HG03571 (cell line): ENCODE results near the gene PTTG1.

Source experiments
- ATAC-seq: cut with Tn5 transposase; IDR thresholded peaks from one replicate; pipeline ENCODE4 v1.9.1; 2021; ENCODE audit not compliant: unreplicated experiment

Gene PTTG1

GRCh38 chr5:160452795-160453194 is 31.1 kb downstream of the PTTG1 start:
- ATAC-seq: no peak

GRCh38 chr5:160453751-160454150 is 32.1 kb downstream of the PTTG1 start:
- no peak for ATAC-seq

DNA sequence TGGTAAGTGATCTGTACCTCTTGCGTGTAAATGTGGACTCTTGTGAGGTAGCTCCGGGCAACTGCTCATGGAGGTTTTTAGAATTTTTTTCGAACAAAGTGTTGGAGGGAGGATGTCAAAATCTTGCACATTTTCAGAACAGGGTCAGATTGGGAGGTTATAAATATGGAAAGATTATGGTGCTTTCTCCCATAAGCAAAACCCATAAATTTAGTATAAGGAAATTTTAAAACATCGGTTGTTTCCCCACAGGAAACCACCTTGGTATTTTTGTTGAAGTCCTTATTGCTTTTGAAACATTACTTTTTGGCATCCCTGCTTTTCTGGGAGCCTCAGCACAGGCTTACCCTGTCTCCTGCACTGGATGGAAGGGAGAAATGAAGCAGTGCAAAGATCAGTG is 33.9 kb downstream of the PTTG1 start:
- ATAC-seq: no peak

- ATAC-seq: no peak
Observed at GRCh38 chr5:160456480-160457177, 35.0 kb downstream of the PTTG1 start.

- no peak for ATAC-seq
Observed at GRCh38 chr5:160457252-160457651, 35.6 kb downstream of the PTTG1 start.

GRCh38 chr5:160458806-160459800 is 37.4 kb downstream of the PTTG1 start:
- peak; percentile 60 for ATAC-seq

DNA sequence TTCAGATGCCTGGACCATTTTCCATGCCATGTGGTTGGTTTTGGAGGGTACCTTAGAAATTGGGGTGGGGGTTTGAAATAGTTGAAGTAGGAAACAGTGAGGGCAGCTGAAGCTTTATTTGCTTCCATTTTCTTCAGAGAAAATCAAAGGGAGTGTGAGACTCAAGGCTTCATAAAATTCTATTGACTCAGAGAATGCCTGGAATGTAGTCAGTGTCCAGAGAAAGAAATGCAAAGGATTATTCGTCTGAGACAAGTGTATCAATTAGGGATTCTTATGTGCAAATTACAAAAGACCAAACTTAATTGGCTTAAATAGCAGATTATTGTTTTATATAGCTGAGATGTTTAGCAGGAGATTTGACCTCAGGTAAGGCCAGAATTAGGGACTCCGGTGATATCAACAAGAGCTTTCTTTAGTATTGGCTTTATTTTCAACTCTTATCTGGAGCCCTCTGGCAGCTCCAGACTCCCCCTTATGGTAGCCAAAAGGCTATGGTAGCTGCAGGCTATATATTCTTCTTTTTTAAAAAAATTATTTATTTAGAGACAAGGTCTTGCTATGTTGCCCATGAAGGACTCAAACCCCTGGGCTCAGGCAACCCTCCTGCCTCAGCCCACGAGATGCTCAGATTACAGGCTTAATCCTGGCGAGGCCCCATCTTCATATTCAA is 38.9 kb downstream of the PTTG1 start:
- no peak for ATAC-seq

DNA sequence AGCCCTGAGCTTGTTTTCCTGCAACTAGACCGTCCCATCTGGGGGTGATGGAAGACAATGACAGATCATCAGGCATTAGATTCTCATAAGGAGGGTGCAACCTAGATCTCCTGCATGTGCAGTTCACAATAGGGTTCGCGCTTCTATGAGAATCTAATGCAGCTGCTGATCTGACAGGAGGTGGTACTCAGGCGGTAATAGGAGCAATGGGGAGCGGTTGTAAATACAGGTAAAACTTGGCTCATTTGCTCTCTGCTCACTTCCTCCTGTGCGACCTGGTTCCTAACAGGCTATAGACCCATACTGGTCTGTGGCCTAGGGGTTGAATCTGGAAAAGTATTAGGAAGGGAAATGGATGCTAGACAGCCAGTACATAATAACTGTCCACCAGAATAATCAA is 39.7 kb downstream of the PTTG1 start:
- no peak for ATAC-seq

DNA sequence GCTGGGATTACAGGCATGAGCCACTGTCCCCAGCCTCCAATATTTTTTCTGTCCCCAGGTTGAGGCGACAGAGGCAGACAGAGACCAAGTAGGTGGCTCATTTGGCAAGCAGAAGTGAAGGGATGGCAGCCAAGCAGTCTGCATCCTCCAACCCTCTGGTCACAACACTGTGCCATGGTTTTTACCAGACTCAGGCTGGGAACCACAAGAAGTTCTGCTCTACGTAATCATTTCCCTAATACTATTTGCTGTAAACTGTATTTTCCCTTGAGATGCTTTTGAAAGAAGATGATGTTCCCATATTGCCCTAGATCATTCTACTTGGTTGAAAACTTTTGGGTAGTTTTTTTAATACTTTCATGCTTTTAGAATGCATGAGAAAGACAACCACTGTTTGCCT is 40.5 kb downstream of the PTTG1 start:
- ATAC-seq: peak; percentile 53

DNA sequence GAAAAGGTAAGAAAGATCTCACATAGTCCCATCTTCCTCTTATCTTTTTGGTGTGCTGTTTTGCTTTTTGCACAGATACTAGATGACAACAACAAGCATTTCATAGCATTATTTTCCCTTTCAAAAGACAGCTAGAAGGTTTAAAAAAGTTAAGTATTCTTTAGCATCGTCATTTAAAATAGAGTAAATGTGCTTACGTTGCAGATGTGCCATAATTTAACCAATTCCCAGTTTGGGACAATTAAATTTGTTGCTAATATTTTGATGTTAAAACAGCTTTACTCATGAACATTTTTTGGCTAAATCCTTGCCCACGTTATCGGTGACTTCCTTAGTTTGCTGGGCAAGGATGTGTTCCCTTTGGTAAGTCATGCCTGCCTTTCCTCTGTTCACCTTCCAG is 41.6 kb downstream of the PTTG1 start:
- ATAC-seq: no peak

GRCh38 chr5:160463740-160464465 is 42.2 kb downstream of the PTTG1 start:
- no peak for ATAC-seq

- ATAC-seq: no peak
Observed at GRCh38 chr5:160464466-160464797, 42.8 kb downstream of the PTTG1 start.

DNA sequence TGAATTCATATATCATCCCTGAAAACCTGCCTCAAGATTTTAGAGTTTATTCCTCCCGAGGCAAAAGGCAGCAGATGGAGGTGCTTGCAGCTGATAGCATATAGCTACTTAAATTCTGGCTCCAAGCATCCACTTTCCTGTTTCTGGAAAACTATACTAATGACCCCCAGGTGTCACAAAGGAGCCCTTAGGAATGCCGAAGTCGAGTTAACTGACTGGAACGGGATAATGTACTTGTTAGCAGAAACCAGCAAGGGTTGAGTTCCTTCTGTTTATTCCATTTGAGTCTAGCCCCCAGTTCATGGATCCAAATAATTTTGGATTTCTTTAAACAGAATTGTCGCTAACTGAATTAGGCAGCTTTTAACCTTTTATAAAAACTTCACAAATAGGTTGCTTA is 44.5 kb downstream of the PTTG1 start:
- no peak for ATAC-seq

- ATAC-seq: no peak
Observed at GRCh38 chr5:160466889-160467554, 45.4 kb downstream of the PTTG1 start.

GRCh38 chr5:160467555-160468362 is 46.1 kb downstream of the PTTG1 start:
- peak; percentile 93 for ATAC-seq

DNA sequence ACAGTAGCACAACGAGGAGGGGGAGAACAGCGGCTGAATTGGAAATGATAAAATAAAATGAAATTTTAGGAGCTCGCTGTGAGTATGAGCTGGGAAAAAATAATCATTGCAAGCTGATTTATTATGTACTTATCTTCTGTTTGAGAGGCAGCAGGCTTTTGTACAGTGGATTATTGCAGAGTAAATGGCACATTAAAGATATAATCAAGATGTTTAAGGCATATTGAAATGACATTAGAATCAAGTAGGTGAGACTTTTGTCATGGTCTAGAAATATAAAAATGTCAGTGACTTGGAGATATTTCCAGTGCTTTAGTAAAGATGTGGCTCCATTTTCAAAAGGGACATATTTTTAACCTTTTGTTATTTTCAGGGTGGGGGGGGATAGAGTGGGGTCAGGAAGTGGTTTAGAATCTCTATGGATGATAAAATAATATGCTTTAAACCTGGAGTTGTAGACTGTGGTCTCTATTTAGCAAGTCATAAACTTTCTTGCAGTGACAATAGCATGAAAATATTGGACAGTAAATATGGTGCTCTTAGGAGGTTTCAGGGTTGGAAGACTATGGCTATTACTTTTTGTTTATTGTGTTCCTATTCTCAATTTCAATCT is 46.8 kb downstream of the PTTG1 start:
- ATAC-seq: no peak

DNA sequence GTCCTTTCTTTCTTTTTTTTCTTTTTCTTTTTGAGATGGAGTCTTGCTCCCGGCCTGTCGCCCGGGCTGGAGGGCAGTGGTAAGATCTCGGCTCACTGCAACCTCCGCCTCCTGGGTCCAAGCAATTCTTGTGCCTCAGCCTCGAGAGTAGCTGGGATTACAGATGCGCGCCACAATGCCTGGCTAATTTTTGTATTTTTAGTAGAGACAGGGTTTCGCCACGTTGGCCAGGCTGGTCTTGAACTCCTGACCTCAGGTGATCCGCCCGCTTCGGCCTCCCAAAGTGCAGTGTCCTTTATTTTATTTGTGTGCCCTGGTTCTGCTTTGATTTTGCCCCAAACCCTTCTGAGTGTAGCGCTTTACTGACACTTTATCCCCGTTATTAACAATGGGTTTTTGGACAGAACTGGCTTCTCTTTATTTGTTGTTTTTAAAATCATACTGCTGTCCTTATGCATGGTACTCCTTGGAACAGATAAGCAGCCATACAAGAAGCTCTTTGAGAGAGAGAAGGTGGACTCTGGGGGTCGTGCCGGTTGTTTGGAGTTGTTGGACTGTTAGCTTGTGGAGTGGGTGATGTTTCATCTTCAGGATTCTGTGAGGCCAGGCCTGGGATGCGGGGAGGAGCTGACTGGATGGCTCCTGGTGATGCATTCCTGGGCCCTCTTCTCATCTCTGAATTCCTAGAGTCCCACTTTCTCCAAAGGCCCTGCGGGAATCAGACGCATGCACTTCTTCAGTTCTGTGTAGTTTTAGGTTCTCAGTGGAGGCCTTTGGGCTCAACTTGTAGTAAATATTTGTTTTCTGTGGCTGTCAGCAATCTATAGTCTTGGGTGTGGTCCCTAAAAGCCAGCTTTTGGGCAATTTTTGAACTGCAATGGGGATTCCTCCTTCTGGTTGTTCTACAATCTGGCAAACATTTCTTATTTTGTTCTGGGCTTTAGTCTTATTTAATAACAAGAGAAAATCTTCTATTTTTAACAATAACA is 47.8 kb downstream of the PTTG1 start:
- ATAC-seq: no peak
